ENCODE results near the gene OGFOD3.
"Not testable (repeated sequence)": the region's sequence is repeated elsewhere in the genome, so short reads cannot be mapped to it uniquely, and the experiment has no call there.

The OGFOD3 gene

GRCh38 chr17:82371333-82372248, 46.8 kb downstream of the OGFOD3 start, which contains the start of gene UTS2R:
Gene UTS2R (plus strand): TSS chr17:82371765. CDS start chr17:82374325, 2,560 bp downstream.
- H3K9me3 ChIP-seq (replicated peaks in 1 of 11) = no peaks in the 10 kb centered on the region; a peak in 1 of 22 replicates
- peak within 1 kb of the TSS; percentile 74 to 97 (median 86) for H3K4me2 ChIP-seq
- peaks cover 42 to 54% (median 47%) of the 10 kb centered on the region in 10 experiments for H3K4me1 ChIP-seq
- peaks cover 0 to 28% (median 11%) of the 10 kb centered on the region in 11 experiments; a peak in 8 of 22 replicates for H4K20me1 ChIP-seq
- peak within 1 kb of the TSS in 9 of 11 experiments; percentile 4 to 67 (median 33); a peak in 13 of 22 replicates for H3K9ac ChIP-seq
- H3K36me3 ChIP-seq = no peaks in the 10 kb centered on the region
- no peak for TF ChIP-seq Cebpa-rat (IDR thresholded peaks at IDR 0.05)
- peak within 1 kb of the TSS; percentile 28 to 54 (median 42); a peak in 19 of 20 replicates for H3K4me3 ChIP-seq
- H3K27me3 ChIP-seq = peaks cover 40 to 80% (median 58%) of the 10 kb centered on the region in 11 experiments
- H3K27ac ChIP-seq = peak within 1 kb of the TSS in 4 of 11 experiments; percentile 40 to 50 (median 44); a peak in 7 of 22 replicates

DNA sequence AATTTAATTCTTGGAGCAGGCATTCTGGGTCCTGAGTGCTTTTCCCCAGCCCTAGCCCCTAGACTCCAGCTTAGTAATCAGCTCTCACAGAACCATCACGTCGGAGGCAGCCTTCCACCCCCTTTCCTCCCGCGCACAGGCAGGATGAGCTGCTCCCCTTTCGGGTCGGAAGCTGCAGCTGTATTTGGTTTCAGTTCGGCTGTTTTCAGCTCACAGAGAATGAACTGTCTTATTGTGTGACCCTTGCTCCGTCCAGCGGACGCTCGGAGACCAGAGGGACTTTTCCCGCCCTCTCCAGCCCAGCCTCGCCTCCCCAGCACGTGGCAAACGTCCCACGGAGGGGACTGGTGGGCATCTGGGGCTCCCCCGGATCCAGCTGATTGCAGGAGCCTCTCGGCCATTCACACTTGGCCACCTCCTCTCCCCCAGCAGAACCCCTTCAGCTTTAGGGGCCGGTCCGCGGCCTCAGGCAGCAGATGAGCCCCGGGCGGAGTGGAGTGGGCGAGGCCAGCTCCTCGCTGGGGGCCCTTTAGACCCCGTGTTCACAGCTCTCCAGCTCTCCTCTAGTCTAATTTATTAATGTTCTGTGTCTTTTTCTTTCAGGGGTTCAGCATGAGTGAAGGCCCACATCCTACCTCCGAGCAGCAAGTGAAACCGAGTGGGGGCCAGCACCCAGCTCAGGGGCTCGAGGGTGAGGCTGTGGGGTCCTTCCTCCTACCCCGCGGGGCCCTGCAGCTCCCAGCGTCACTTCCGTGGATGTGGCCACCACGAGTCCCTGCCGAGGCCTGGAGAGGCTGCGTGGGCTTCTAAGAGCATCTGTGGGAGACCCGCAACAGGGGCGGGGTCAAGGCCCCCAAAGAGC, 47.7 kb downstream of the OGFOD3 start:
- no peaks in the 10 kb centered on the region; a peak in 1 of 22 replicates for H3K9me3 ChIP-seq (replicated peaks in 1 of 11)
- H3K4me2 ChIP-seq = peak overlapping the region; percentile 74 to 97 (median 86)
- no peaks in the 10 kb centered on the region for H3K36me3 ChIP-seq
- peaks cover 37 to 73% (median 58%) of the 10 kb centered on the region in 11 experiments for H3K27me3 ChIP-seq
- TF ChIP-seq Cebpa-rat (IDR thresholded peaks at IDR 0.05) = no peak
- H3K27ac ChIP-seq = peak overlapping the region in 4 of 11 experiments; percentile 40 to 50 (median 44); a peak in 7 of 22 replicates
- peaks cover 42 to 58% (median 47%) of the 10 kb centered on the region in 10 experiments for H3K4me1 ChIP-seq
- H3K4me3 ChIP-seq = peak overlapping the region; percentile 28 to 54 (median 42); a peak in 19 of 20 replicates
- peak overlapping the region in 9 of 11 experiments; percentile 4 to 67 (median 33); a peak in 13 of 22 replicates for H3K9ac ChIP-seq
- peaks cover 0 to 28% (median 11%) of the 10 kb centered on the region in 11 experiments; a peak in 8 of 22 replicates for H4K20me1 ChIP-seq

DNA sequence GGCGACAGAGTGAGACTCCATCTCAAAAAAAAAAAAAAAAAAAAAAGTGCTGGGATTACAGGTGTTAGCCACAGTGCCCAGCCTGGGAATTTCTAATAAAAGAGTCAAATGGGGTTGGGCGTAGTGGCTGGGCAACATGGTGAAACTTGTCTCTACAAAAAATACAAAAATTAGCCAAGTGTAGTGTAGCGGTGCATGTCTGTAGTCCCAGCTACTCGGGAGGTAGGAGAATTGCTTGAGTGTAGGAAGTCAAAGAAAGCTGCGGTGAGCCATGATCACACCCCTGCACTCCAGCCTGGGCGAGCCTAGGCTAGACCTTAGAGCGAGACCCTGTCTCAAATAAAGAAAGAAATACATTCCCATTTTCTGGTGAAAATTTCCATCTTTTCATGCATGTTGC, 49.2 kb downstream of the OGFOD3 start:
- Histone ChIP-seq H3K27me3 (peaks cover 37 to 58% (median 50%) of the 10 kb centered on the region in 11 experiments), H4K20me1 (peaks cover 0 to 28% (median 10%) of the 10 kb centered on the region in 11 experiments; a peak in 8 of 22 replicates), H3K4me2 (peak overlapping the region in 4 of 11 experiments; percentile 11 to 86 (median 84); a peak in 4 of 22 replicates)

GRCh38 chr17:82367724-82368524, 50.5 kb downstream of the OGFOD3 start:
- H4K20me1 ChIP-seq = peaks cover 0 to 22% (median 10%) of the 10 kb centered on the region in 11 experiments; a peak in 8 of 22 replicates
- no peaks in the 10 kb centered on the region; a peak in 1 of 22 replicates for H3K9me3 ChIP-seq (replicated peaks in 1 of 11)
- H3K4me1 ChIP-seq = peaks cover 30 to 49% (median 35%) of the 10 kb centered on the region in 10 experiments
- no peaks in the 10 kb centered on the region for H3K36me3 ChIP-seq
- H3K4me2 ChIP-seq = no peak overlapping the region
- no peak overlapping the region for H3K9ac ChIP-seq
- no peak overlapping the region for H3K4me3 ChIP-seq
- no peak for TF ChIP-seq Cebpa-rat (IDR thresholded peaks at IDR 0.05)
- no peak overlapping the region for H3K27ac ChIP-seq
- H3K27me3 ChIP-seq = peaks cover 37 to 47% (median 40%) of the 10 kb centered on the region in 11 experiments

More for the DNA sequence above, 49.2 kb downstream of the OGFOD3 start:
- H3K9ac ChIP-seq = no peak overlapping the region
- peaks cover 42 to 61% (median 46%) of the 10 kb centered on the region in 10 experiments for H3K4me1 ChIP-seq
- H3K36me3 ChIP-seq = no peaks in the 10 kb centered on the region
- no peak for TF ChIP-seq Cebpa-rat (IDR thresholded peaks at IDR 0.05)
- H3K4me3 ChIP-seq = no peak overlapping the region
- H3K27ac ChIP-seq = no peak overlapping the region
- no peaks in the 10 kb centered on the region; a peak in 1 of 22 replicates for H3K9me3 ChIP-seq (replicated peaks in 1 of 11)

GRCh38 chr17:82366749-82367148, 51.6 kb downstream of the OGFOD3 start:
- peaks cover 27 to 35% (median 28%) of the 10 kb centered on the region in 11 experiments for H3K27me3 ChIP-seq
- H3K4me1 ChIP-seq = peaks cover 19 to 37% (median 24%) of the 10 kb centered on the region in 10 experiments
- peaks cover 0 to 19% (median under 1%) of the 10 kb centered on the region in 11 experiments; a peak in 6 of 22 replicates for H4K20me1 ChIP-seq
- H3K9me3 ChIP-seq (replicated peaks in 1 of 11) = no peaks in the 10 kb centered on the region; a peak in 1 of 22 replicates
- no peak overlapping the region for H3K4me3 ChIP-seq
- H3K9ac ChIP-seq = no peak overlapping the region
- no peak overlapping the region for H3K4me2 ChIP-seq
- no peak overlapping the region for H3K27ac ChIP-seq
- H3K36me3 ChIP-seq = no peaks in the 10 kb centered on the region
- no peak for TF ChIP-seq Cebpa-rat (IDR thresholded peaks at IDR 0.05)

DNA sequence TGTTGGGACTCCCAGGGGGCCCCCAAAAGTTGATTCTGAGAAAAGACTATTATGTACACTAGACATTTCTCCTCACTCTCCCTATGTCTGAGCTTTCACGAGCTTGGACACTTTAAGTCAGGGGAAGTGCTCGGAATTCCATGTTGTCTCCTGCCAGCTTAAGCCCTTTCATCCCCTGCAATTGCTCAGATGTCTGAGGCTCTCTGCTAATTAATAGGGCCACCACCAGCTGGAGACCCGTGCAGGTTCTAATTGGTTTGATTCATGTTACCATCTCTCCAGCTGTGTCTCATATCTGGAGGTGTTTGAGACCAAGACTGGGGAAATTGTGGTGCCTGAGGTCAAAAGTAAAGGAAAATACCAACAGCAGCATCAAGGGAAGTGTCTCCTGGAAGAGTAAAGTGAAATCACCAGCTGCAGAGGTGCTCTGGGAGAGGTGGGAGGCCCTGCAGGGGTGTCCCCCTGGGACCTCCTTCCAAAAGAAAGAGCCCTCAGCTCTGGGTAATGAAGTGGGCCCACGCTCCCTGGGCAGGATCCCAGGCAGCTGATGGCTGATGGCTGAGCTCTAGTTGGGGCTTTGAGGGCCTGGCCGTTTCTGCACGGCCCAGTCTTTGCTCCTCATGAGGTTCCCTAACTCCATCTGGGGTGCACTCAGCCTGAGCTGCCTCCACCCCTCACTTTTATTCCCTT, 52.6 kb downstream of the OGFOD3 start:
- no peak for TF ChIP-seq Cebpa-rat (IDR thresholded peaks at IDR 0.05)
- no peak overlapping the region for H3K27ac ChIP-seq
- H3K27me3 ChIP-seq = peaks cover 17 to 25% (median 18%) of the 10 kb centered on the region in 11 experiments
- H3K4me2 ChIP-seq = peak overlapping the region in 4 of 11 experiments; percentile 22 to 49 (median 39); a peak in 8 of 22 replicates
- H3K4me1 ChIP-seq = peaks cover 9 to 27% (median 14%) of the 10 kb centered on the region in 10 experiments
- H3K9ac ChIP-seq = no peak overlapping the region
- no peak overlapping the region for H3K4me3 ChIP-seq
- H3K9me3 ChIP-seq (replicated peaks in 1 of 11) = no peaks in the 10 kb centered on the region
- H3K36me3 ChIP-seq = no peaks in the 10 kb centered on the region
- H4K20me1 ChIP-seq = peaks cover 0 to 9% (median 0%) of the 10 kb centered on the region in 11 experiments; a peak in 2 of 22 replicates

DNA sequence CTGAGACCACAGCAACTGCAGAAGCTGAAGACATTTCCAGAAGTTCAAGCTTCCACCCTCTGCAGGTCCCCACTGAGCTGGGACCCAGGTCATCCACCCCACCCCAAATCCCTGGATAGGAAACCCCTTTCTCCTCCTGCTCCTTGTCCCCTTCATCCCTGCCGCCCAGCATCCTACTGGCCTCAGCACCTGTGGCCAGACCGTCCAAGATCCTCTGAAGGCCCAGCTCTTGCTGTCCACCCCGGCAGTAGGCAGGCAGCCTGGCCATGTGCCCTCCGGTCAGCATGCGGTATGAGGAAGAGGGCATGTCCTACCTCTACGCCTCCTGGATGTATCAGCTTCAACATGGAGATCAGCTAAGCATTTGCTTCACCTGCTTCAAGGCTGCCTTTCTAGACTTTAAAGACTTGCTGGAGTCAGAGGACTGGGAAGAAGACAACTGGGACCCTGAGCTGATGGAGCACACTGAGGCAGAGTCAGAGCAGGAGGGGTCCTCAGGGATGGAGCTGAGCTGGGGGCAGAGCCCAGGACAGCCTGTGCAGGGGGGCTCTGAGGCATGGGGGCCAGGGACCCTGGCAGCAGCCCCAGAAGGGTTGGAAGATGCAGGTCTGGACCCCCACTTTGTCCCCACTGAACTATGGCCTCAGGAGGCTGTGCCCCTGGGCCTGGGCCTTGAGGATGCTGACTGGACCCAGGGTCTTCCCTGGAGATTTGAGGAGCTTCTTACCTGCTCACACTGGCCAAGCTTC, 56.3 kb downstream of the OGFOD3 start:
- Histone ChIP-seq H3K36me3 (no peaks in the 10 kb centered on the region), H3K27me3 (peaks cover 0 to 5% (median 0%) of the 10 kb centered on the region in 11 experiments; a peak in 3 of 22 replicates), H3K4me1 (peaks cover 5 to 37% (median 20%) of the 10 kb centered on the region in 10 experiments; a peak in 18 of 20 replicates), H4K20me1 (peaks cover 0 to 8% (median 0%) of the 10 kb centered on the region in 11 experiments; a peak in 1 of 22 replicates), H3K4me3 (no peak overlapping the region), H3K9me3 (replicated peaks in 1 of 11) (peaks cover 0 to 5% (median 0%) of the 10 kb centered on the region in 11 experiments; a peak in 6 of 22 replicates), H3K4me2 (no peak overlapping the region), H3K27ac (no peak overlapping the region), H3K9ac (no peak overlapping the region)
- no peak for TF ChIP-seq Cebpa-rat (IDR thresholded peaks at IDR 0.05)

DNA sequence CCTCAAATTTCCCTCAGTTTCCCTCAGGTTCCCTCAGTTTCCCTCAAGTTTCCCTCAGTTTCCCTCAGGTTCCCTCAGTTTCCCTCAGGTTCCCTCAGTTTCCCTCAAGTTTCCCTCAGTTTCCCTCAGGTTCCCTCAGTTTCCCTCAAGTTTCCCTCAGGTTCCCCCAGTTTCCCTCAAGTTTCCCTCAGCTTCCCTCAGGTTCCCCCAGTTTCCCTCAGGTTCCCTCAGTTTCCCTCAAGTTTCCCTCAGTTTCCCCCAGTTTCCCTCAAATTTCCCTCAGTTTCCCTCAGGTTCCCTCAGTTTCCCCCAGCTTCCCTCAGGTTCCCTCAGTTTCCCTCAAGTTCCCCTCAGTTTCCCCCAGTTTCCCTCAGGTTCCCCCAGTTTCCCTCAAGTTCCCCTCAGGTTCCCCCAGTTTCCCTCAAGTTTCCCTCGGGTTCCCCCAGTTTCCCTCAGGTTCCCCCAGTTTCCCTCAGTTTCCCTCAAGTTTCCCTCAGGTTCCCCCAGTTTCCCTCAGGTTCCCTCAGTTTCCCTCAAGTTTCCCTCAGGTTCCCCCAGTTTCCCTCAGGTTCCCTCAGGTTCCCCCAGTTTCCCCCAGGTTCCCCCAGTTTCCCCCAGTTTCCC, 58.8 kb downstream of the OGFOD3 start:
- Histone ChIP-seq H3K4me2 (peak overlapping the region in 10 of 11 experiments; percentile 20 to 73 (median 62); a peak in 18 of 22 replicates), H3K4me1 (peaks cover 5 to 42% (median 24%) of the 10 kb centered on the region in 10 experiments; a peak in 18 of 20 replicates), H3K27ac (peak overlapping the region in 2 of 11 experiments; percentile 43 to 63; a peak in 3 of 22 replicates)
- not testable (repeated sequence) for H3K36me3 ChIP-seq; H3K9ac ChIP-seq; H4K20me1 ChIP-seq; H3K9me3 ChIP-seq (replicated peaks in 1 of 11); H3K27me3 ChIP-seq; H3K4me3 ChIP-seq
